HEK293 (cell line): ENCODE data around the gene MAP7.
A peak's percentile ranks its signal among the peaks of the same experiment; 100 is the strongest.

ENCODE experiments used
- CTCF ChIA-PET: fragments of 350-600 bp; formaldehyde crosslinking; extraction: SDS; loops from one replicate; lab custom pipeline; 2021; ENCODE audit warnings: antibody characterized with exemption; lab: Yijun Ruan, JAX
- POLR2A ChIA-PET: fragments of 300-600 bp; formaldehyde crosslinking; extraction: SDS; loops from one replicate; lab custom pipeline; 2020; ENCODE audit warnings: antibody characterized with exemption, inconsistent platforms; lab: Yijun Ruan, JAX
- H3K27ac ChIP-seq: fragments of 200-500 bp; sonication (Bioruptor generic); 2 replicates; pipeline ENCODE4 v1.5.1; 2014; ENCODE audit warnings: low read depth, low read length, control low read depth, inconsistent platforms; ENCODE audit errors: extremely low read depth
- H3K36me3 ChIP-seq, 2 experiments: fragments of 200-500 bp in 1 of 2; sonication (Bioruptor generic) in 1 of 2; 1 replicate in 1 of 2; 2 replicates in 1 of 2; pipeline ENCODE4 v1.5.1; 2014 to 2017; ENCODE audit warnings: inconsistent platforms in 2 of 2, low read length in 2 of 2; ENCODE audit not compliant: control insufficient read depth in 2 of 2, insufficient read depth in 1 of 2
- H3K4me1 ChIP-seq: fragments of 200-500 bp; sonication (Bioruptor generic); 2 replicates; pipeline ENCODE4 v1.5.1; 2014; ENCODE audit warnings: mild to moderate bottlenecking, low read length, inconsistent platforms; ENCODE audit not compliant: control insufficient read depth, insufficient read depth
- H3K4me3 ChIP-seq: 2 replicates; pipeline ENCODE4 v1.5.1; 2011; ENCODE audit warnings: low read depth, mild to moderate bottlenecking, control low read depth, low read length, moderate library complexity
- H3K9me3 ChIP-seq: fragments of 200-500 bp; sonication (Bioruptor generic); 2 replicates; pipeline ENCODE4 v1.5.1; 2014; ENCODE audit warnings: low read depth, low read length, inconsistent platforms; ENCODE audit not compliant: control insufficient read depth, insufficient read depth
- CTCF ChIP-seq: fragments of 450-650 bp; formaldehyde crosslinking; IDR thresholded peaks from 2 replicates; pipeline ENCODE4 v1.5.1; 2016; ENCODE audit warnings: missing biosample characterization, missing genetic modification characterization
- GFI1B ChIP-seq: fragments of 450-650 bp; formaldehyde crosslinking; IDR thresholded peaks from 2 replicates; pipeline ENCODE4 v1.5.1; 2016; ENCODE audit warnings: missing biosample characterization, missing genetic modification characterization
- GLIS1 ChIP-seq: fragments of 450-650 bp; formaldehyde crosslinking; IDR thresholded peaks from 2 replicates; pipeline ENCODE4 v1.5.1; 2016; ENCODE audit warnings: missing biosample characterization, missing genetic modification characterization
- IKZF3 ChIP-seq: fragments of 450-650 bp; IDR thresholded peaks from 2 replicates; pipeline ENCODE4 v1.5.0; 2018; ENCODE audit warnings: missing biosample characterization, mild to moderate bottlenecking, missing genetic modification characterization, moderate library complexity
- MYNN ChIP-seq: fragments of 450-650 bp; formaldehyde crosslinking; IDR thresholded peaks from 2 replicates; pipeline ENCODE4 v1.5.1; 2016; ENCODE audit warnings: missing biosample characterization, missing genetic modification characterization, borderline replicate concordance
- OSR2 ChIP-seq: fragments of 450-650 bp; formaldehyde crosslinking; IDR thresholded peaks from 2 replicates; pipeline ENCODE4 v1.5.1; 2016; ENCODE audit warnings: missing biosample characterization, missing genetic modification characterization
- SCRT2 ChIP-seq: fragments of 450-650 bp; formaldehyde crosslinking; IDR thresholded peaks from 2 replicates; pipeline ENCODE4 v1.5.1; 2016; ENCODE audit warnings: missing biosample characterization, missing genetic modification characterization
- SP3 ChIP-seq: fragments of 450-650 bp; formaldehyde crosslinking; IDR thresholded peaks from 2 replicates; pipeline ENCODE4 v1.5.1; 2016; ENCODE audit warnings: missing biosample characterization, missing genetic modification characterization
- TRIM28 ChIP-seq: IDR thresholded peaks from 2 replicates; pipeline ENCODE4 v1.6.1; 2011; ENCODE audit warnings: low read length, control low read depth, borderline replicate concordance
- ZBTB17 ChIP-seq: fragments of 450-650 bp; formaldehyde crosslinking; IDR thresholded peaks from 2 replicates; pipeline ENCODE4 v1.5.1; 2016; ENCODE audit warnings: missing biosample characterization, missing genetic modification characterization
- ZBTB20 ChIP-seq: fragments of 450-650 bp; formaldehyde crosslinking; IDR thresholded peaks from 2 replicates; pipeline ENCODE4 v1.5.1; 2016; ENCODE audit warnings: missing biosample characterization, missing genetic modification characterization
- ZBTB26 ChIP-seq: fragments of 450-650 bp; formaldehyde crosslinking; optimal IDR thresholded peaks from 2 replicates; pipeline ENCODE3; 2016; ENCODE audit warnings: missing biosample characterization, mild to moderate bottlenecking, missing genetic modification characterization
- ZIC2 ChIP-seq: fragments of 450-650 bp; formaldehyde crosslinking; IDR thresholded peaks from 2 replicates; pipeline ENCODE4 v1.5.1; 2016; ENCODE audit warnings: missing biosample characterization, missing genetic modification characterization
- ZNF2 ChIP-seq: fragments of 450-650 bp; formaldehyde crosslinking; IDR thresholded peaks from 2 replicates; pipeline ENCODE4 v1.5.1; 2016; ENCODE audit warnings: missing biosample characterization, missing genetic modification characterization
- ZNF37A ChIP-seq: fragments of 450-650 bp; IDR thresholded peaks from 2 replicates; pipeline ENCODE4 v1.5.1; 2018; ENCODE audit warnings: missing biosample characterization, missing genetic modification characterization
- ZNF404 ChIP-seq: fragments of 450-650 bp; formaldehyde crosslinking; IDR thresholded peaks from 2 replicates; pipeline ENCODE4 v1.5.1; 2017; ENCODE audit warnings: missing biosample characterization, missing genetic modification characterization
- ZNF561 ChIP-seq: fragments of 450-650 bp; IDR thresholded peaks from 2 replicates; pipeline ENCODE4 v1.5.1; 2018; ENCODE audit warnings: missing biosample characterization, missing genetic modification characterization, borderline replicate concordance
- ZNF600 ChIP-seq: fragments of 450-650 bp; formaldehyde crosslinking; IDR thresholded peaks from 2 replicates; pipeline ENCODE4 v1.5.1; 2016; ENCODE audit warnings: missing biosample characterization, missing genetic modification characterization
- ZNF677 ChIP-seq: fragments of 450-650 bp; IDR thresholded peaks from 2 replicates; pipeline ENCODE4 v1.5.0; 2018; ENCODE audit warnings: missing biosample characterization, mild to moderate bottlenecking, missing genetic modification characterization, moderate library complexity
- ZNF792 ChIP-seq: fragments of 450-650 bp; formaldehyde crosslinking; IDR thresholded peaks from 2 replicates; pipeline ENCODE4 v1.5.1; 2016; ENCODE audit warnings: missing biosample characterization, missing genetic modification characterization
- ZNF843 ChIP-seq: fragments of 450-650 bp; formaldehyde crosslinking; IDR thresholded peaks from 2 replicates; pipeline ENCODE4 v1.5.1; 2016; ENCODE audit warnings: missing biosample characterization, missing genetic modification characterization
- ZSCAN30 ChIP-seq: fragments of 450-650 bp; IDR thresholded peaks from 2 replicates; pipeline ENCODE4 v1.5.1; 2018; ENCODE audit warnings: missing biosample characterization, mild to moderate bottlenecking, missing genetic modification characterization, moderate library complexity
- ZSCAN4 ChIP-seq: fragments of 450-650 bp; formaldehyde crosslinking; IDR thresholded peaks from 2 replicates; pipeline ENCODE4 v1.5.1; 2017; ENCODE audit warnings: missing biosample characterization, missing genetic modification characterization
- TF ChIP-seq, protein P1 (sequence below): fragments of 450-650 bp; formaldehyde crosslinking; IDR thresholded peaks from 2 replicates; pipeline ENCODE4 v1.5.1; 2016; ENCODE audit warnings: missing biosample characterization, missing genetic modification characterization
- TF ChIP-seq, protein P2 (sequence below): fragments of 450-650 bp; formaldehyde crosslinking; IDR thresholded peaks from 2 replicates; pipeline ENCODE4 v1.5.1; 2017; ENCODE audit warnings: missing biosample characterization, missing genetic modification characterization
- TF ChIP-seq, protein P3 (sequence below): fragments of 450-650 bp; formaldehyde crosslinking; IDR thresholded peaks from 2 replicates; pipeline ENCODE4 v1.5.1; 2016; ENCODE audit warnings: missing biosample characterization, missing genetic modification characterization

MAP7 gene

GRCh38 chr6:136526196-136526930 is 23.9 kb downstream of the MAP7 start:
- Histone ChIP-seq H3K9me3 (no peaks in the 10 kb centered on the region), H3K36me3 (no peaks in the 10 kb centered on the region), H3K4me3 (no peak overlapping the region), H3K27ac (no peak overlapping the region), H3K4me1 (peaks cover 28% of the 10 kb centered on the region)
- CTCF ChIA-PET = interaction anchor here (0.8 to 3.2 kb wide), 5 partner anchors 7 to 209 kb away, joined by 3 to 14 read pairs (median 3); no protein-coding TSS in a partner anchor
- POLR2A ChIA-PET = interaction anchor here (1.1 kb wide), 1 partner anchor 24 kb away, joined by 3 read pairs; the partner anchor contains the start of gene MAP7
- peak; percentile 38 for TF ChIP-seq ZSCAN4 (tag by site-specific recombination)
- peak; percentile 87 for TF ChIP-seq ZIC2 (tag by site-specific recombination)
- TF ChIP-seq TRIM28 = peak; percentile 31; the same call in 1 of the 2 replicates
- no peak for TF ChIP-seq ZNF37A (tag by site-specific recombination)
- 0 out of 2 replicates have a peak, but pooled peaks have one; percentile 9 for TF ChIP-seq OSR2
- TF ChIP-seq, protein P1, sequence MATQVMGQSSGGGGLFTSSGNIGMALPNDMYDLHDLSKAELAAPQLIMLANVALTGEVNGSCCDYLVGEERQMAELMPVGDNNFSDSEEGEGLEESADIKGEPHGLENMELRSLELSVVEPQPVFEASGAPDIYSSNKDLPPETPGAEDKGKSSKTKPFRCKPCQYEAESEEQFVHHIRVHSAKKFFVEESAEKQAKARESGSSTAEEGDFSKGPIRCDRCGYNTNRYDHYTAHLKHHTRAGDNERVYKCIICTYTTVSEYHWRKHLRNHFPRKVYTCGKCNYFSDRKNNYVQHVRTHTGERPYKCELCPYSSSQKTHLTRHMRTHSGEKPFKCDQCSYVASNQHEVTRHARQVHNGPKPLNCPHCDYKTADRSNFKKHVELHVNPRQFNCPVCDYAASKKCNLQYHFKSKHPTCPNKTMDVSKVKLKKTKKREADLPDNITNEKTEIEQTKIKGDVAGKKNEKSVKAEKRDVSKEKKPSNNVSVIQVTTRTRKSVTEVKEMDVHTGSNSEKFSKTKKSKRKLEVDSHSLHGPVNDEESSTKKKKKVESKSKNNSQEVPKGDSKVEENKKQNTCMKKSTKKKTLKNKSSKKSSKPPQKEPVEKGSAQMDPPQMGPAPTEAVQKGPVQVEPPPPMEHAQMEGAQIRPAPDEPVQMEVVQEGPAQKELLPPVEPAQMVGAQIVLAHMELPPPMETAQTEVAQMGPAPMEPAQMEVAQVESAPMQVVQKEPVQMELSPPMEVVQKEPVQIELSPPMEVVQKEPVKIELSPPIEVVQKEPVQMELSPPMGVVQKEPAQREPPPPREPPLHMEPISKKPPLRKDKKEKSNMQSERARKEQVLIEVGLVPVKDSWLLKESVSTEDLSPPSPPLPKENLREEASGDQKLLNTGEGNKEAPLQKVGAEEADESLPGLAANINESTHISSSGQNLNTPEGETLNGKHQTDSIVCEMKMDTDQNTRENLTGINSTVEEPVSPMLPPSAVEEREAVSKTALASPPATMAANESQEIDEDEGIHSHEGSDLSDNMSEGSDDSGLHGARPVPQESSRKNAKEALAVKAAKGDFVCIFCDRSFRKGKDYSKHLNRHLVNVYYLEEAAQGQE (tag by site-specific recombination) = peak; percentile 66; the same call in 1 of the 2 replicates
- TF ChIP-seq ZNF561 (tag by site-specific recombination) = peak; percentile 60; the same call in 1 of the 2 replicates
- TF ChIP-seq, protein P2, sequence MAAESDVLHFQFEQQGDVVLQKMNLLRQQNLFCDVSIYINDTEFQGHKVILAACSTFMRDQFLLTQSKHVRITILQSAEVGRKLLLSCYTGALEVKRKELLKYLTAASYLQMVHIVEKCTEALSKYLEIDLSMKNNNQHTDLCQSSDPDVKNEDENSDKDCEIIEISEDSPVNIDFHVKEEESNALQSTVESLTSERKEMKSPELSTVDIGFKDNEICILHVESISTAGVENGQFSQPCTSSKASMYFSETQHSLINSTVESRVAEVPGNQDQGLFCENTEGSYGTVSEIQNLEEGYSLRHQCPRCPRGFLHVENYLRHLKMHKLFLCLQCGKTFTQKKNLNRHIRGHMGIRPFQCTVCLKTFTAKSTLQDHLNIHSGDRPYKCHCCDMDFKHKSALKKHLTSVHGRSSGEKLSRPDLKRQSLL (tag by site-specific recombination) = peak; percentile 95
- TF ChIP-seq GFI1B = no peak
- TF ChIP-seq IKZF3 (tag by site-specific recombination) = 0 out of 2 replicates have a peak, but pooled peaks have one; percentile 9
- TF ChIP-seq ZBTB26 (tag by site-specific recombination) = peak; percentile 18
- TF ChIP-seq ZNF843 (tag by site-specific recombination) = no peak
- no peak for TF ChIP-seq ZNF677 (tag by site-specific recombination)
- TF ChIP-seq ZNF792 (tag by site-specific recombination) = 0 out of 2 replicates have a peak, but pooled peaks have one; percentile 17
- TF ChIP-seq SCRT2 (tag by site-specific recombination) = 0 out of 2 replicates have a peak, but pooled peaks have one; percentile 18
- TF ChIP-seq GLIS1 (tag by site-specific recombination) = 0 out of 2 replicates have a peak, but pooled peaks have one; percentile 29
- no peak for TF ChIP-seq ZNF404 (tag by site-specific recombination)
- TF ChIP-seq CTCF (tag by site-specific recombination) = peak; percentile 71
- peak; percentile 71; the same call in 1 of the 2 replicates for TF ChIP-seq ZSCAN30 (tag by site-specific recombination)
- TF ChIP-seq SP3 (tag by site-specific recombination) = no peak
- TF ChIP-seq MYNN = 0 out of 2 replicates have a peak, but pooled peaks have one; percentile 62
- TF ChIP-seq ZNF2 (tag by site-specific recombination) = peak; percentile 83; the same call in 1 of the 2 replicates
- peak; percentile 71 for TF ChIP-seq ZBTB17 (tag by site-specific recombination)
- TF ChIP-seq, protein P3, sequence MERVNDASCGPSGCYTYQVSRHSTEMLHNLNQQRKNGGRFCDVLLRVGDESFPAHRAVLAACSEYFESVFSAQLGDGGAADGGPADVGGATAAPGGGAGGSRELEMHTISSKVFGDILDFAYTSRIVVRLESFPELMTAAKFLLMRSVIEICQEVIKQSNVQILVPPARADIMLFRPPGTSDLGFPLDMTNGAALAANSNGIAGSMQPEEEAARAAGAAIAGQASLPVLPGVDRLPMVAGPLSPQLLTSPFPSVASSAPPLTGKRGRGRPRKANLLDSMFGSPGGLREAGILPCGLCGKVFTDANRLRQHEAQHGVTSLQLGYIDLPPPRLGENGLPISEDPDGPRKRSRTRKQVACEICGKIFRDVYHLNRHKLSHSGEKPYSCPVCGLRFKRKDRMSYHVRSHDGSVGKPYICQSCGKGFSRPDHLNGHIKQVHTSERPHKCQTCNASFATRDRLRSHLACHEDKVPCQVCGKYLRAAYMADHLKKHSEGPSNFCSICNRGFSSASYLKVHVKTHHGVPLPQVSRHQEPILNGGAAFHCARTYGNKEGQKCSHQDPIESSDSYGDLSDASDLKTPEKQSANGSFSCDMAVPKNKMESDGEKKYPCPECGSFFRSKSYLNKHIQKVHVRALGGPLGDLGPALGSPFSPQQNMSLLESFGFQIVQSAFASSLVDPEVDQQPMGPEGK (tag by site-specific recombination) = 0 out of 2 replicates have a peak, but pooled peaks have one; percentile 17
- TF ChIP-seq ZBTB20 (tag by site-specific recombination) = peak; percentile 65
- peak; percentile 35; the same call in 1 of the 2 replicates for TF ChIP-seq ZNF600 (tag by site-specific recombination)
